Thyroid gland (tissue), 4 donors: ENCODE measurements around the gene GEMIN4. TPM values are rescaled to one million over a fixed set of nuclear protein-coding genes. Genes with fewer than 3 reads are reported as not detected.

Experiments used
- DNase-seq, 2 donors: peaks; one replicate each; pipeline ENCODE4 v3.0.0-alpha.2; 2019
- H3K27ac ChIP-seq, 3 donors: fragments of 200-600 bp; sonication (generic); 1 replicate in 2 of 3; 2 replicates in 1 of 3; pipeline ENCODE4 v1.5.1; 2016 to 2019; ENCODE audit warnings: mild to moderate bottlenecking in 1 of 3, moderate library complexity in 1 of 3
- H3K27me3 ChIP-seq: fragments of 200-600 bp; sonication (generic); one replicate; pipeline ENCODE4 v1.5.1; 2019
- H3K36me3 ChIP-seq, 2 donors: fragments of 200-600 bp; sonication (generic); one replicate each; pipeline ENCODE4 v1.5.1; 2016 to 2019
- H3K4me1 ChIP-seq, 2 donors: fragments of 200-600 bp; sonication (generic); one replicate each; pipeline ENCODE4 v1.5.1; 2017 to 2019
- H3K4me3 ChIP-seq, 3 donors: fragments of 200-600 bp; sonication (generic); replicated peaks in 1 of 3; 1 replicate in 2 of 3; 2 replicates in 1 of 3; pipeline ENCODE4 v1.5.1; 2016; ENCODE audit warnings: mild to moderate bottlenecking in 1 of 3
- H3K9me3 ChIP-seq: fragments of 200-600 bp; sonication (generic); one replicate; pipeline ENCODE4 v1.5.1; 2017
- CTCF ChIP-seq, 6 experiments: fragments of 200-600 bp in 3 of 6; fragments of 450-650 bp in 3 of 6; sonication (generic) in 3 of 6; IDR thresholded peaks; one replicate each; pipeline ENCODE4 v1.5.1; 2016 to 2019; ENCODE audit warnings: antibody characterized with exemption in 6 of 6, mild to moderate bottlenecking in 2 of 6, inconsistent platforms in 1 of 6, moderate library complexity in 1 of 6
- POLR2A ChIP-seq, 2 donors: fragments of 450-650 bp; IDR thresholded peaks; one replicate each; pipeline ENCODE4 v1.6.1; 2017; ENCODE audit warnings: antibody characterized with exemption in 2 of 2, mild to moderate bottlenecking in 2 of 2, moderate library complexity in 1 of 2
- WGBS, 2 donors: methylation state at CpG; one replicate each; pipeline ENCODE4 v1.1.5; 2017; 5-methylcytosine and 5-hydroxymethylcytosine counted together
- intact Hi-C: fragments of 100-400 bp; cut with DNase I; formaldehyde crosslinking; loops from one replicate; pipeline ENCODE4 v1.15.1; 2023
- total RNA-seq, 4 donors: library from RNA; depleted of rRNA; stranded (reverse); fragments of >200 nt; gene quantifications; one replicate each; pipeline ENCODE4 v1.2.3, GENCODE V29; 2016

The GEMIN4 gene
- total RNA-seq, 4 donors from 2014 or later, result 28.5 to 34.8 (median 31.6) TPM

GRCh38 chr17:732902-733720 lies 19.0 kb downstream of the GEMIN4 start:
- no peaks in the 10 kb centered on the region for H3K9me3 ChIP-seq
- peaks cover 8 to 15% of the 10 kb centered on the region in 2 donors for H3K4me1 ChIP-seq
- 26 to 38% methylated on average over 13 to 25 of the region's 57 CpGs for WGBS, 2 donors
- H3K27me3 ChIP-seq, result no peaks in the 10 kb centered on the region
- peak; percentile 61 to 66 for DNase-seq
- peak overlapping the region; percentile 2 to 90 (median 58) for H3K4me3 ChIP-seq
- no peak for TF ChIP-seq CTCF (IDR thresholded peaks at IDR 0.05)
- TF ChIP-seq POLR2A (IDR thresholded peaks at IDR 0.05), result peak in 1 of 2 donors; percentile 13
- intact Hi-C loops, result no loop called here
- peak overlapping the region in 2 of 3 donors; percentile 43 to 73 for H3K27ac ChIP-seq
- H3K36me3 ChIP-seq, result no peaks in the 10 kb centered on the region

- Histone ChIP-seq H3K4me3 (peak within 1 kb of the TSS; percentile 75 to 90 (median 80)), H3K4me1 (peaks cover 8 to 15% of the 10 kb centered on the region in 2 donors), H3K36me3 (no peaks in the 10 kb centered on the region), H3K9me3 (no peaks in the 10 kb centered on the region), H3K27me3 (no peaks in the 10 kb centered on the region), H3K27ac (peak within 1 kb of the TSS in 2 of 3 donors; percentile 43 to 73)
- peak; percentile 64 to 72 for DNase-seq
- 0% methylated on average over 10 of the region's 126 CpGs; no CpG with 5 or more reads in 1 of the 2 donors for WGBS, 2 donors
- intact Hi-C loops, result no loop called here
- peak in 1 of 2 donors; percentile 16 for TF ChIP-seq POLR2A (IDR thresholded peaks at IDR 0.05)
- no peak for TF ChIP-seq CTCF (IDR thresholded peaks at IDR 0.05)
These were observed 19.8 kb downstream of the GEMIN4 start, which contains the start of gene TLCD3A for GRCh38 chr17:732067-732901. TSS of gene TLCD3A (plus strand) at chr17:732596. CDS start at chr17:732648, 52 bp downstream.

- Histone ChIP-seq H3K36me3 (no peaks in the 10 kb centered on the region), H3K27me3 (no peaks in the 10 kb centered on the region), H3K27ac (peak overlapping the region in 2 of 3 donors; percentile 40 to 52), H3K4me3 (peak overlapping the region; percentile 75 to 90 (median 80)), H3K9me3 (no peaks in the 10 kb centered on the region), H3K4me1 (peaks cover 8 to 15% of the 10 kb centered on the region in 2 donors)
- intact Hi-C loops, result no loop called here
- TF ChIP-seq CTCF (IDR thresholded peaks at IDR 0.05) (no peak), POLR2A (IDR thresholded peaks at IDR 0.05) (no peak)
- DNase-seq, result no peak
- 29% methylated on average over 8 of the region's 26 CpGs; no CpG with 5 or more reads in 1 of the 2 donors for WGBS, 2 donors
These were observed 20.4 kb downstream of the GEMIN4 start for GRCh38 chr17:731644-732066.

- TF ChIP-seq POLR2A (IDR thresholded peaks at IDR 0.05) (no peak), CTCF (IDR thresholded peaks at IDR 0.05) (no peak)
- Histone ChIP-seq H3K4me1 (peaks cover 8 to 15% of the 10 kb centered on the region in 2 donors), H3K27ac (no peak overlapping the region), H3K36me3 (no peaks in the 10 kb centered on the region), H3K9me3 (no peaks in the 10 kb centered on the region), H3K4me3 (no peak overlapping the region), H3K27me3 (no peaks in the 10 kb centered on the region)
- DNase-seq, result no peak
- intact Hi-C loops, result no loop called here
- 92 to 94% methylated on average over 5 of the region's 5 CpGs for WGBS, 2 donors
These were observed 23.2 kb downstream of the GEMIN4 start for GRCh38 chr17:728911-729310.
